Nucleus accumbens (tissue), 56 donors: Measurements from ENCODE around the gene ATMIN.

Experiments
- DNase-seq, 56 donors: peaks; one replicate each; lab custom pipeline; 2025; lab: John Stamatoyannopoulos, UW

ATMIN gene, protein sequence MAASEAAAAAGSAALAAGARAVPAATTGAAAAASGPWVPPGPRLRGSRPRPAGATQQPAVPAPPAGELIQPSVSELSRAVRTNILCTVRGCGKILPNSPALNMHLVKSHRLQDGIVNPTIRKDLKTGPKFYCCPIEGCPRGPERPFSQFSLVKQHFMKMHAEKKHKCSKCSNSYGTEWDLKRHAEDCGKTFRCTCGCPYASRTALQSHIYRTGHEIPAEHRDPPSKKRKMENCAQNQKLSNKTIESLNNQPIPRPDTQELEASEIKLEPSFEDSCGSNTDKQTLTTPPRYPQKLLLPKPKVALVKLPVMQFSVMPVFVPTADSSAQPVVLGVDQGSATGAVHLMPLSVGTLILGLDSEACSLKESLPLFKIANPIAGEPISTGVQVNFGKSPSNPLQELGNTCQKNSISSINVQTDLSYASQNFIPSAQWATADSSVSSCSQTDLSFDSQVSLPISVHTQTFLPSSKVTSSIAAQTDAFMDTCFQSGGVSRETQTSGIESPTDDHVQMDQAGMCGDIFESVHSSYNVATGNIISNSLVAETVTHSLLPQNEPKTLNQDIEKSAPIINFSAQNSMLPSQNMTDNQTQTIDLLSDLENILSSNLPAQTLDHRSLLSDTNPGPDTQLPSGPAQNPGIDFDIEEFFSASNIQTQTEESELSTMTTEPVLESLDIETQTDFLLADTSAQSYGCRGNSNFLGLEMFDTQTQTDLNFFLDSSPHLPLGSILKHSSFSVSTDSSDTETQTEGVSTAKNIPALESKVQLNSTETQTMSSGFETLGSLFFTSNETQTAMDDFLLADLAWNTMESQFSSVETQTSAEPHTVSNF

DNA sequence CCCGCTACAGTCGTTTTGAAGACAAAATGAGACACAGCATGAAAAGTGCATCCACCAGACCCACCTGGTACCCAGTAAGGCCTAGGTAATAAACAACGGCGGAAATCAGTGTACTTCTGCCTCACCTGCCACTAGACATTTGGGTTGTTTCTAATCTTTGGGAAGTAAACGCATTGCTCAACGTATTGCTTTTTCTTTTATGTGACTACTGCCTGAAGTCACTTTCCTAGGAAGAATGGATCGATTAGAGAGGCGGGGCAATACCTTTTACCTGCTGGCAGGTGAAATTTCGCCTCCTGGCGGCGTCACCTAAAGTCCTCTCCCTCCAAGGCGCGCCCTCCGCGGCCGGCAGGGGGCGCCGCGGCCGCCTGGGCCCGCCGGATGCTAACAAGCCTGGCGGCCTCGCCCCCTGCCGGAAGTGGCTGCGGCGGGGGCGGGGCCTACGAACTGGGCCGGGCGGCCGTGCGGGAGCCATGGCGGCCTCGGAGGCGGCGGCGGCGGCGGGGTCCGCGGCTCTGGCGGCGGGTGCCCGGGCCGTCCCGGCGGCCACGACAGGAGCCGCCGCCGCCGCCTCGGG lies at the start of gene ATMIN:
Gene ATMIN, plus strand, starts transcription at position 445 of the 577 bp plus-strand sequence. Its CDS starts 29 bp downstream, at position 474.
- peak in 54 of 56 donors; percentile 6 to 90 (median 58) for DNase-seq

DNA sequence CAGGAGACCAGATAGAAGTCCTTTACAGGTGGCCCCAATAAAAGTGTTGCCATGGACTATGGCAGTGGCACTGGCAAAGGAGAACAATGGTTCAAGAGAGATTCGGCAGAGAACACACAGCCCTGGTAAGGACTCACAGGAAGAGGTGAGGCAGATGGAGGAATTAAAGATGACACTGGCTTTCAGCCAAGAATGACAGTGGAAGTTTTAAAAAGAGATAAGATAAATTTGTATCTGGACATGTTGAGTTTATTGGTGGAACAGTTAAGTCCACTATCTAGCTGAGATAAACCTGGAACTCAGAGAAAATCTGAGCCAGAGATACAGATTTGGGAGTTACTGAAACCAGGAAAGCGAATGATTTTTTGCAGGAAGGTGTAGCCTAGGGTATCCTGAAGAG lies 49.1 kb upstream of the ATMIN start:
- DNase-seq = no peak

DNA sequence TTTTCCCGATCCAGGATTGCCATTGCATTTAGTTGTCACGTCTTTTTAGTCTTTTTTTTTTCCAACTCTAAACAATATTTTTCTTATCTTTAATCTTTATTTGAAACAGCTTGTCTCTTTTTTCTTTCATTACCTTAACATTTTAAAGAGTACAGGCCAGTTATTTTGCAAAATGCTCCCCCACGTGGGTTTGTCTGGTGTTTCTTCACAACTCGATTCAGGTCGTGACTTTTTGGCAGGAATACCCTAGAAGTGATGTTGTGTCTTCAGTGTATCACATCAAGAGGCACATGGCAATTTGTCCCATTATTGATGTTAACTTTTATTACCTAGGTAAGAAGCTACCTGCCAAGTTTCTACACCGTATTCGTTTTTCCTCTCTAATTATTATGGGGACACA lies 46.9 kb upstream of the ATMIN start:
- no peak for DNase-seq

DNA sequence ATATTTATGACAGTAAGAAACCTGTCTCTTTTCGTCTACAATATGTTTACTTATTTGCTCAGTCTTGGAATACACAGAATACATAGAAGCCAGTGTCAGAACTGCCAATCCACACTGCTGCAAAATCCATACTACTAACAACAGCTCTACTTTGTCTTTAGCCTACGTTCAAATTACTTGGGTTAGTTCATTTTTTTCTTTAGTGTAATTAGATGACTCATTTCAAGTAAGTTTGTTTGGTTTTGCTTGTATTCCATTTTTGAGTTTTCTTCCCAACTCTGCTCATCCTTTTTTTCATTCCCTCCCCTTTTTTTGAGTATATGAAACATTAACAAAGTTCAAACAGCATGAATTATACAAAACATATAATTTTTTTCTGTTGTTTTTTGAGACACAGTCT lies 45.8 kb upstream of the ATMIN start:
- DNase-seq = no peak

DNA sequence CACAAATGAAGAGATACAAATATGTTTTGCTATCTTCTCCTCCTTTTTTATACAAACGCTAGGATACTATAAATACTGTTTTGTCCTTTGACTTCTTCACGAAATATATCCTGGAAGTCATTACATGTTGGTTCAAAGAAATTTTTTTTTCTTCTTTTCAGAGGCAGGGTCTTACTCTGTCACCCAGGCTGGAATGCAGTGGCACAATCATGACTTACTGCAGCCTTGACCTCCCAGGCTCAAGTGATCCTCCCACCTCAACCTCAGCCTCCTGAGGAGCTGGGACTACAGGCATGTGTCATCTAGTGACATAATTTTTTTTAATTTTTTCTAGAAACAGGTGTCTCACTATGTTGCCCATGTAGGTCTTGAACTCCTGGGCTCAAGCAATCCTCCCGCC lies 45.1 kb upstream of the ATMIN start:
- DNase-seq = no peak

DNA sequence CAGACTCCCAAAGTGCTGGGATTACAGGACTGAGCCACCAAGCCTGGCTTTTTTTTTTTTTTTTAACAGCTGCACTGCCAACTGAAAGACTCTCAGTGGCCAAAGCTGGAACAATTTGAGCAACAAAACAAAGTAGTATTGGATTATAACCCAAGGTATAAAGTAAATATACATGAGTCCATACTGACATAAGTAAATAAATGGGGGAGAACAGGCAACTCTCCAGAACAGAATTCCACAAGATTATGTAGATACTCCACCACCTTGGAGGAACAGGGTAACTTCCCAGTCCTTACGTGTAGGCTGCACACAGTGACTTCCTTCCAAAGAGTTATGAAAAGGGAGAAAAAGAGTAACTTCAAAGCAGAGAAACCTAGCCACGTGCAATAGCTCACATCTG lies 44.7 kb upstream of the ATMIN start:
- DNase-seq = no peak

DNA sequence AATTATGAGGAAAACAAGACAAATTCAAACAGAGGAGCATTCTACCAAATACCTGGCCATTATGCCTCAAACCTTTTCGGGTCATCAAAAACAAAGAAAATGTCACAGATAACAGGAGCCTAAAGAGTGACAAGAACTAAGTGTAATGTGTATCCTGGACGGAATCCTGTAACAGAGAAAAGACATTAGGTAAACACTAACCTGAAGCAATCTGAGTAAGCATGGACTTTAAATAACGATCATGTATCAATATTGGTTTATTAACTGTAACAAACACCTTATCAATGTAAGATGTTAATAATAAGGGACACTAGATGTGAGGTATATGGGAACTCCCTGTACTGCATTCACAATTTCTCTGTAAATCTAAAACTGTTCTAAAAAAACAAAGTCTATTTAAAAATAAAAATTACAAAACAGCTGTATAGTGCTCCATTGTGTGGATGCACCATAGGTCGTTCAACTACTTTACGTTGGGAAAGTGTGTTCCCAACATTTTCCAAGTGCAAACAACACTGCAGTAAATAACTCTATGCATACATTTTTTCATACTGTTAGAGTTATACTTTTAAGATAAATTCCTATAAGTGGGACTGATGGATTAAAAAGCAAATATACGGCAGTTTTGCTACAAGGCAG lies 43.7 kb upstream of the ATMIN start:
- DNase-seq = no peak

DNA sequence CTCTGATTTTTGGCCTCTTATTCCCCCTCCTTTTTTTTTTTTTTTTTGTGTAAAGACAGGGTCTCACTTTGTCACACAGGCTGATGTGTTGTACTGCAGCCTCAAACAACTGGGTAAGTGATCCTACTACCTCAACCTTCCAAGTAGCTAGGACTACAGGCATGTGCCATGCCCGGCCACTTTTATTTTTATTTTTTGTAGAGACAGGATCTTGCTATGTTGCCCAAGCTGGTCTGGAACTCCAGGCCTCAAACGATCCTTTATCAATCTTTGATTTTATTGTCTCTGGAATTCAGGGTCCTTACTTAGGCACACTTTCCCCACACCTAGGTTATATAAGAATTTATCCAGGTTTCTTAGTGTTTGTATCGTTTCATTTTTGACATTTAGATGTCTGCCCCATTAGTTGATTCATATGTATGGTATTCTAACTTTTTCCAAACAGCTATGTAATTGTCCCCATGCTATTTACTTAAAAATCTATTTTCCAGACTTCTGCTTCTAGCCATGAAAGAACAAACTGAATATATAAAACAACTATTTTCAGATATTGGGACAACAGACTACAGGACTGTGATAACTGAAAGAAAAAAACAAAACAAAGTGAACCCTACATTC lies 42.9 kb upstream of the ATMIN start:
- no peak for DNase-seq

DNA sequence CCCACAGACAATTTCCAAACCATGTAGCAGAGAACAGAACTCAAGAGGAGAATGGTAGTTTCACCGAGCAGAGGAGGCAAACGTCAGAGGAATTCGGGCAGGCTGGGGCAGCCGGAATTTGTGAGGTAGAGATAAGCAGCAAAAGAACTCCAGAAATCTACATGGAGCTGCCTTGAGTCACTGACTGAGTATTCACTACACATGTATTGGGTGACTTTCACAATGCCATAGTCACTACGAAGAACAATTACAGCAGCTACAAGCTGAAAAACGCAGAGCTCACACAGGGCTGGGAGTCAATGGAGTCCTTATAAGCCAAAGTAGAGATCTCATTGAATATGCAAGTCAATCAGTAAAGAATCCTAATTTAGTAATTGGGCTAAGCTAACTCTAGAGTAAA lies 42.3 kb upstream of the ATMIN start:
- DNase-seq = peak in 3 of 56 donors; percentile 3 to 13 (median 11)

DNA sequence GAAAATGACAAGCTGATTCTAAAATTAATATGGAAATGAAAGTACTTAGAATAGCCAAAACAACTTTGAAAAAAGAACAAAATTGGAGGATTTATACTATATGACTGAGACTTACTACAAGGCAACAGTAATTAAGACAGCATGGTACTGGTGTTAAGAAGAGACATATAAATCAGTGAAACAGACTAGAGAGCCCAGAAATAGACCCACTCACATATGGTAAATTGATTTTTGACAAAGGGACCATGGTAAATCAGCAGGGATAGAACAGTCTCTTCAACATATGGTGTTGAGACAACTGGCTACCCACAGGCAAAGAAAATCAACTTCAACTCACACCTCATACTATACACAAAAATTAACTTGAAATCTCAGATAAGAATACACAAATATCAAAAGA lies 41.8 kb upstream of the ATMIN start:
- no peak for DNase-seq

DNA sequence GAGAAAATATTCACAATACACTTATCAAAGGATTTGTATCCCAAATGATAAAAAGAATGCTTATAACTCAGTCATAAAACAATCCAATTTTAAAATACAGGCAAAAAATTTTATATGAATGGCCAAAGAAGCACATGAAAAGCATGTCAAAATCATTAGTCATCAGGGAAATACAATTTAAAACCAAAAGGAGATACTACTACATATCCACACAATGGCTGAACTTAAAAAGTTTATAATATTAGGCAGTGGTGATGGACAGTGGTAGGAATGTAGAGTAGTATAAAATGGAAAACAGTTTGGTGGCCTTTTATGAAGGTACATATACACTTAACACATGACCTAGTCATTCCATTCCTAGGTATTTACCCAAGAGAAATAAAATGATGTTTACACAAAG lies 41.2 kb upstream of the ATMIN start:
- no peak for DNase-seq

DNA sequence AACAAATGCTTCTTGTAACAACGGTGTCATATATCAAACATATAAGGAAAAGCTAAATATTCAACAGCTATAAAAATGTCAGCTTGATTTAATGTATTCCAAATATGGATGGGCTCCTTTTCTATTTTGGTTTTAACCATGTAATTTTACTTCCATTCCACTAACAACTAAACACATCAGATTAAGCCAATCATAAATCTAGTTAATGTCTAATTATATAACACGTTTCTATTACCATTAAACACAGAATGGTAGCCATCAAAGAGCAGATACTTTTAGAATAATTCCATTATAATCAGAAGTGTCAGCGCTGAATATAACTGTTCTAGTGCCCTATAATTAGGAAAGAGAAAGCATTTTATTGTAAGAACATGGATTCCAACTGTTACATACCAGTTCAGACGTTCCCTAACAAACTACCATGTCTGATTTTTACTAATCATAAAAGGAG lies 38.9 kb upstream of the ATMIN start:
- no peak for DNase-seq

DNA sequence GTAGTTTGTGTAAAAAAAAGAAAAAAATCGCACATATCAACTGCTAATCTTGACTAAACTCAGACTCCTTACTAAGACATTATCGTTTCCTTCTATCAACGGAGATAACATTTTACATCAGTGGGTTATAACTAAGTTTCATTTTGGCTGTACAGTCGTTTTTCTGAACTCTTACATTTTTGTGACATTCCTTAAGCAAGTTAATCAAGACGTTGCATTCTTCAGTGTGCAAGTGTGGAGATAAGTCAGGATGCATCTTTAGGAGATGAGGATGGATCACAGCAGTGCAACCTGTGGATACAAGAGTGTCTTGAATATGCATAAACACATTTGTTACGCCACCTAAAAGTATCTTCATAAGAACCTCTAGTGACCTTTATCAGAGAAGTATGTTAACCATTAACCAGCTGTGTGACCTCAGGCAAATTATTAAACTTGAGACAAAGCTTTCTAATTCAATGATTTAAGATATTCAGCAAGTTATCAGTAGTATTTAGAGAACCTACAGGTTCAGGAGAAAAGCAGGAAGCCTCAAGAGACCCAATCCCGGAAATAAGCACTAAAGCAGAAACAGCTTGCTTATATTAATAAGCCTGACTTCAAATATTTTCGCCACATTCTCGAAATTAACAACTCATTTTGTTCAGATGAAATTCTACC lies 38.4 kb upstream of the ATMIN start:
- no peak for DNase-seq

DNA sequence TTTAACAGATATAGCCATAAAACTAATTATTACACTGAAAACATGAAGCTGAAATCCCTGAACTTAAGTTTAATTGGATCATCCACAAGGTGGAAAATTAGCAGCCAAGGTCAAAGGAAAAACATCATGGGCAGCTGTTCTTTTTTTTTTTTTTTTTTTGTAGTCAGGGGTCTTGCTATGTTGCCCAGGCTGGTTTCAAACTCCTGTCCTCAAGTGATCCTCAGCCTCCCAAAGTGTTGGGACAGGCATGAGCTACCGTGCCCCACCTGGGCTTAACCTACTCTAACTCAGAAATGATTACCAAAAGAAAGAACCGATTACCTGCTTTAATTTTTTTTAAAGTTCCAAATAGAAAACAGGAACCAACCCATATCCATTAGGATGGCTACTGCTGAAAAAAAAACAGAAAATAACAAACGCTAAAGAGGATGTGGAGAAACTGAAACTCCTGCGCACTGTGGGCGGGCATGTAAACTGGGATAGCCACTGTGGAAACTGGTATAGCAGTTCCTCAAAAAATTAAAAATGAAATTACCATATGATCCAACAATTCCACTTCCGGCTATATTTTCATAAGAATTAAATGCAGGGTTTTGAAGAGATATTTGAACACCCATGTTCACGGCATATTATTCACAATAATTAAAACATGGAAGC lies 37.5 kb upstream of the ATMIN start:
- no peak for DNase-seq

DNA sequence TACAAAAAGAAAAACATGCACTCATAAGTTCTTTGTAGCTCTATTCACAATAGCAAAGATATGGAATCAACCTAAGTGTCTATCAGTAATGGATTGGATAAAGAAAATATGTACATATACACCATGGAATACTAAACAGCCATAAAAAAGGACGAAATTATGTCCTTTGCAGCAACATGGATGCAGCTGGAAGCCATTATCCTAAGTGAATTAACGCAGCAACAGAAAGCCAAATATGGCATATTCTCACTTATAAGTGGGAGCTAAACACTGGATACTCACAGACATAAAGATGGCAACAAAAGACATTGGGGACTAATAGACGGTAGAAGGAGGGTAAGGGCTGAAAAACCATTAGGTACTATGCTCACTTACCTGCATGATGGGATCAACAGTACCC lies 34.8 kb upstream of the ATMIN start:
- no peak for DNase-seq

DNA sequence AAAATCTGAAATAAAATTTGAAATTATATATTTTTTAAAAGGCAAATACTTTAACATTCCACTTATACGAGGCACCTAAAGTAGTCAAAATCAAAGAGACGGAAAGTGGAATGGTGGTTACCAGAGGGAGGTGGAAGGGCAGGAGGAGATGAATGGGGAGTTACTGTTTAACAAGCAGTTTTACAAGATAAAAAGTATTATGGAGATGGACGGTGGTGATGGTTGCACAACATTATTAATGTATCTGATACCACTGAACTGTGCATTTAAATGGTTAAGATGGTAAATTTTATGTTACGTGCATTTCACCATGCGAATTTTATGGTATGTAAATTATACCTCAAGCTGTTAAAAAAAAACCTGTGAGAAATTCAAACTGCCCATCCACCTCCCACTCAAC lies 34.3 kb upstream of the ATMIN start:
- DNase-seq = no peak

DNA sequence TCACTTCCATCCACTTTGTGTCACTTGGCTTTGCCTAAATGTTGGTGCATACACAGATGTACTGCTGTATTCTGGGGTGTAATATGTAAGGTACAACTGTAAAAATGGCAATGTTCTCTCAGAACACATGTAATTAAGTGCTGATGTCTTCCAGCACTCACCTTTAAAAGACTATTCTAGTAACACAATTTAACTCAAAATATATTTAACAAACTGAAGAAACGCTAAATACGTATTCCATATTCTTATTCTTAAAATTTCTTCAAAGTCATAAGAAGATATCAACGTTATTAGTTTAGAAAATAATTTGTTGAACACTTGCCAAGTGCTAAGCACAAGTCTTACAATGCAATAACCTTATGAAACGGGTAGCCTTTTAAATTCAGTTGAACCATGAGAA lies 32.6 kb upstream of the ATMIN start:
- DNase-seq = no peak

DNA sequence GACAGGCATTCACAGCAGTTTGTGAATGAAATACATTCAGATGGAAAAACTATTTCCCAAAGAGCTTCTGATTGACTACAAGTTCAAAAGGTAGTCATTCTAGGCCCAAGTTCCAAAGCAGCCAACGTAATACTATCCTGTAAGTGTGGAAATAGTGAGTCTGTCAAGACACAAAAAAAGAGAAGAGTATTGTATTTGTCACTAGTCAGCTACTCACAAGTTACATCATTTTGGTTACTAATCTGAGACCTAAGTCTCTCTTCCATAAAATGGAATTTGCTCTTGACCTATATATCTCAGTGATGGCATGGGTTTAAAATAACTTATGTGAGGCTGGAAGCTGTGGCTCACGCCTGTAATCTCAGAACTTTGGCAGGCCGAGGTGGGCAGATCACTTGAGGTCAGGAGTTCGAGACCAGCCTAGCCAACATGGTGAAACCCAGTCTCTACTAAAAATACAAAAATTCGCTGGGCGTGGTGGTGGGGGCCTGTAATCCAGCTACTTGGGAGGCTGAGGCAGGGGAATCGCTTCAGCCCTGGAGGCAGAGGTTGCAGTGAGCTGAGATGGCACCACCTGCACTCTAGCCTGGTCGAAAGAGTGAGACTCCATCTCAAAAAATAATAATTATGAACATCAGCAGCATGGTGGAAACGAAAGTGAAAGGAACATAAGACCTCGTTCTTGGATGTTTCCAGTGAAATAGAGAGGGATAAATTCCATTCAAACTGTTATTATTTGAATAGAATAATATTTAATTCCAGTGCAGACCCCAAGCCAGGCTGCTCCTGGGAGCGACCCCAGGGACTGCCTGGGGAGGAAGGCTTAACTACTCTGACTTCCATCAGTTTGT lies 31.8 kb upstream of the ATMIN start:
- DNase-seq = no peak
